ENCODE results near the gene IFNGR2.

IFNGR2 gene

DNA sequence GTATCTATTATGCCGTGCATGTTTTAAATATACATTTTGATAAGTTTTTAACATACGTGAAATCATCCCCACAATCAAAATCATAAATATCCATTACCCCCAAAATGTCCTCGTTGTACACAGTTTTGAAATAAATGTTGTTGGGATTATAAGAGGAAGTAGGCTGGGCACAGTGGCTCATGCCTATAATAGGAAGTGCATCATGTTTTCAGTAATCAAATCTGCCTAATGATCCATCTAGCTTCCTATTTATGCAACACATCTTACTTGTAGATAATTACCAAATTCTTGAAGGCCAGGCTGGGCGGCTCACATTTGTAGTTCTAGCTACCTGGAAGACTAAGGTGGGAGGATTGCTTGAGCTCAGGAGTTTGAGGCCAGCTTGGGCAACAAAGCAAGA is 15.0 kb upstream of the IFNGR2 start:
- TF ChIP-seq, protein P1, sequence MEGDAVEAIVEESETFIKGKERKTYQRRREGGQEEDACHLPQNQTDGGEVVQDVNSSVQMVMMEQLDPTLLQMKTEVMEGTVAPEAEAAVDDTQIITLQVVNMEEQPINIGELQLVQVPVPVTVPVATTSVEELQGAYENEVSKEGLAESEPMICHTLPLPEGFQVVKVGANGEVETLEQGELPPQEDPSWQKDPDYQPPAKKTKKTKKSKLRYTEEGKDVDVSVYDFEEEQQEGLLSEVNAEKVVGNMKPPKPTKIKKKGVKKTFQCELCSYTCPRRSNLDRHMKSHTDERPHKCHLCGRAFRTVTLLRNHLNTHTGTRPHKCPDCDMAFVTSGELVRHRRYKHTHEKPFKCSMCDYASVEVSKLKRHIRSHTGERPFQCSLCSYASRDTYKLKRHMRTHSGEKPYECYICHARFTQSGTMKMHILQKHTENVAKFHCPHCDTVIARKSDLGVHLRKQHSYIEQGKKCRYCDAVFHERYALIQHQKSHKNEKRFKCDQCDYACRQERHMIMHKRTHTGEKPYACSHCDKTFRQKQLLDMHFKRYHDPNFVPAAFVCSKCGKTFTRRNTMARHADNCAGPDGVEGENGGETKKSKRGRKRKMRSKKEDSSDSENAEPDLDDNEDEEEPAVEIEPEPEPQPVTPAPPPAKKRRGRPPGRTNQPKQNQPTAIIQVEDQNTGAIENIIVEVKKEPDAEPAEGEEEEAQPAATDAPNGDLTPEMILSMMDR (IDR thresholded peaks at IDR 0.05; ENCODE audit: control extremely low read depth, extremely low read depth, low read depth, missing control alignments), result no peak
- POLR2A ChIA-PET, result no interaction called here
- CTCF ChIA-PET, result interaction anchor here (1.0 to 6.5 kb wide), 3 partner anchors 9 to 57 kb away, joined by 3 to 39 read pairs (median 35); no protein-coding TSS in a partner anchor
- DNase-seq (ENCODE audit: extremely low spot score), result no peak

- TF ChIP-seq, protein P1 (IDR thresholded peaks at IDR 0.05; ENCODE audit: control extremely low read depth, extremely low read depth, low read depth, missing control alignments), result no peak
- ChIA-PET POLR2A (no interaction called here), CTCF (interaction anchor here (1.2 to 6.5 kb wide), 3 partner anchors 23 to 30 kb away, joined by 3 to 39 read pairs (median 5); no protein-coding TSS in a partner anchor)
- no peak for DNase-seq (ENCODE audit: extremely low spot score)
Observed at GRCh38 chr21:33390479-33390878, 12.7 kb upstream of the IFNGR2 start.

GRCh38 chr21:33391656-33392055 is 11.6 kb upstream of the IFNGR2 start:
- POLR2A ChIA-PET, result no interaction called here
- DNase-seq (ENCODE audit: extremely low spot score), result no peak
- CTCF ChIA-PET, result interaction anchor here (1.2 to 1.6 kb wide), 2 partner anchors 21 to 30 kb away, joined by 3 to 5 read pairs; no protein-coding TSS in a partner anchor
- TF ChIP-seq, protein P1 (IDR thresholded peaks at IDR 0.05; ENCODE audit: control extremely low read depth, extremely low read depth, low read depth, missing control alignments), result no peak

DNA sequence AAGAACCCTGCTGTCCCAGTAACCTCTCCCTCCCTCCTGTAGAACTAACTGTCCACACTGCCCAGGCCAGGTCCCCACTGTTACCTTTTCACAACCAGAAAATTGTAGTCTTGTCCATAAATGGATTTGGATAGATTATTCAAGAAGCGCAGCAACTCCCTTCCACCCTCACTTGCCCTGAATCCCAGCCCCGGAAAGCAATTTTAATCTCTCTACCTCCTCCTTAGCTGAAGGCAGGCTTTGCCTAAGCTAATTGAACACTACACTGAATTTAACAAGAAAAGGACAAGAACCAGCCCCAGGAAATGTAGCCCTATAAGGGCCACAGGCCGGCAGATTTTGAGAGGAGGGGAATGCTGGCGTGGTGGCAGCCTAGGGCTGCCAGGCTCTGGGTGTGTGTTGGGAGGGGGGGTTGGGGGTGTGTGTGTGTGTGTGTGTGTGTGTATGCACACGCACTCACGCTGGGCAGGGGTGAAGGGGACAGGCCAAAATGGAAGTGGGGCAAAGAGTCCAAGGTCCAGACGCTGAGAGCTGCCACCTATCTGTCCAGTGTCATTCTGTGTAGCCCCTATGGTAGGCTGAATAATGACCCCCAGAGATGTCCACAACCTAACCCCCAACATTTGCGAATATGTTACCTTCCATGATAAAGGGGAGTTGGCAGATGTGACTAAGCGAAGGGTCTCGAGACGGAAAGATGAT is 10.8 kb upstream of the IFNGR2 start:
- CTCF ChIA-PET, result interaction anchor here (0.7 kb wide), 1 partner anchor 31 kb away, joined by 3 read pairs; no protein-coding TSS in a partner anchor
- POLR2A ChIA-PET, result no interaction called here
- TF ChIP-seq, protein P1 (IDR thresholded peaks at IDR 0.05; ENCODE audit: control extremely low read depth, extremely low read depth, low read depth, missing control alignments), result no peak
- no peak for DNase-seq (ENCODE audit: extremely low spot score)

DNA sequence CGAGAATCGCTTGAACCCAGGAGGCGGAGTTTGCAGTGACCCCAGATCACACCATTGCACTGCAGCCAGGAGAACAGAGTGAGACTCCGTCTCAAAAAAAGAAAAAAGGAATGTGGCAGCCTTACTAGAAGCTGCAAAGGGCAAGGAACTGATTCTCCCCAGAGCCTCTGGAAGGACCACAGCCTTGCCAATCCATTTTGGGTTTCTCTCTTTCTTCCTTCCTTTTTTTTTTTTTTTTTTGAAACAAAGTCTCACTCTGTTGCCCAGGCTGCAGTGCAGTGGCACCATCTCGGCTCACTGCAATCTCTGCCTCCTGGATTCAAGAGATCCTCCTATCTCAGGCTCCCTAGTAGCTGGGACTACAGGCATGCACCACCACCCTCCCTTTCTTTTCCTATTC is 9.9 kb upstream of the IFNGR2 start:
- TF ChIP-seq, protein P1 (IDR thresholded peaks at IDR 0.05; ENCODE audit: control extremely low read depth, extremely low read depth, low read depth, missing control alignments), result no peak
- ChIA-PET POLR2A (no interaction called here), CTCF (interaction anchor here (0.7 kb wide), 1 partner anchor 32 kb away, joined by 3 read pairs; no protein-coding TSS in a partner anchor)
- DNase-seq (ENCODE audit: extremely low spot score), result no peak

GRCh38 chr21:33394260-33394659 is 9.0 kb upstream of the IFNGR2 start:
- ChIA-PET CTCF (interaction anchor here (3.7 kb wide), 1 partner anchor 33 kb away, joined by 17 read pairs; no protein-coding TSS in a partner anchor), POLR2A (interaction anchor here (0.7 kb wide), 1 partner anchor 839 kb away, joined by 6 read pairs; no protein-coding TSS in a partner anchor)

More at GRCh38 chr21:33394260-33394659, 9.0 kb upstream of the IFNGR2 start:
- no peak for DNase-seq (ENCODE audit: extremely low spot score)
- TF ChIP-seq, protein P1 (IDR thresholded peaks at IDR 0.05; ENCODE audit: control extremely low read depth, extremely low read depth, low read depth, missing control alignments), result no peak

Data from GM10248 (cell line).